B cell (primary cell): ENCODE data around the gene SYNJ2.

Experiments used
- CTCF ChIP-seq: fragments of 200-600 bp; IDR thresholded peaks from one replicate; pipeline ENCODE4 v1.8.0; 2022; ENCODE audit warnings: antibody characterized with exemption, mild to moderate bottlenecking
- EZH2 ChIP-seq: IDR thresholded peaks from 2 replicates; pipeline ENCODE4 v1.6.1; 2012; ENCODE audit warnings: borderline replicate concordance, low read depth, mild to moderate bottlenecking, moderate library complexity, low read length; ENCODE audit not compliant: insufficient read depth, poor library complexity, severe bottlenecking

- TF ChIP-seq CTCF: no peak
- TF ChIP-seq EZH2: no peak
These were observed 103.8 kb downstream of the SYNJ2 start for GRCh38 chr6:158085261-158086053.
